ENCODE measurements around the gene SHH. TPM values are rescaled to one million over a fixed set of nuclear protein-coding genes. Genes with fewer than 3 reads are reported as not detected.

The SHH gene
- total and polyA plus RNA-seq, 2 experiments from 2014 or later: not detected

DNA sequence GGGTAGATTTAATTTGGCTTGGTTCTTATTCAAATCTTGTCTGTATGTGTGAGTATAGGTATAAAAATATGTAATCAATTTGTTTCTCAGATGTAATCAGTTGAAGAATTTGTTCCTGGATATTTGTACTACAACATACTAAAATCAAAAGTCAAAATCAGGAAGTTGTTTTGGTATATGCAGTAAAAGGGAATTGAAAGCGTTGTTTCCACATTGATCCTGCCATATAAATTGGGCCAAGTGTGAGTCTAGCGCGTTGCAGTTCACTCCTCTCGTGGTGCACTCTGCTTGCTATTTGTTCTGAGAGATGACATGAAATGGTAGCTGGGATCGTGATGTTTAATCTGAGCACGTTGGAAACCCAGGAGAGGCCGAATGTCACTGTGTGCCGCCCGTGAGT lies 55.9 kb downstream of the SHH start:
- Histone ChIP-seq H2AFZ (no peak overlapping the region), H3K27ac (ENCODE audit: low read depth) (no peak overlapping the region), H3F3A (replicated peaks; ENCODE audit: low read depth) (no peaks in the 10 kb centered on the region), H3K4me3 (no peak overlapping the region), H4K20me1 (replicated peaks; ENCODE audit: insufficient read depth) (peaks cover 40% of the 10 kb centered on the region), H3K36me3 (ENCODE audit: insufficient read depth) (peaks cover 4% of the 10 kb centered on the region; the same call in 1 of the 2 replicates), H3K4me2 (no peak overlapping the region), H3K9me2 (ENCODE audit: insufficient read depth) (no peaks in the 10 kb centered on the region), H3K27me3 (ENCODE audit: insufficient read depth) (no peaks in the 10 kb centered on the region), H3K4me1 (ENCODE audit: insufficient read depth) (peaks cover 12% of the 10 kb centered on the region), H3K79me2 (replicated peaks; ENCODE audit: insufficient read depth) (peaks cover 98% of the 10 kb centered on the region)
- Mint-ChIP-seq H3K4me1 (peaks cover 38% of the 10 kb centered on the region), H3K27me3 (ENCODE audit: insufficient read depth, low read depth, poor library complexity) (no peaks in the 10 kb centered on the region), H3K36me3 (ENCODE audit: low read depth) (peaks cover 36% of the 10 kb centered on the region), H3K27ac (no peak overlapping the region), H3K9me3 (peaks cover 8% of the 10 kb centered on the region; the same call in 2 of the 3 replicates), H3K4me3 (no peak overlapping the region)
- DNase-seq (ENCODE audit: low spot score) (no peak), ATAC-seq (no peak)
- TF ChIP-seq CTCF (conservative IDR thresholded peaks at IDR 0.05; ENCODE audit: low read depth in 2 of 2) (no peak), ZNF331 (CRISPR knock-in tag; IDR thresholded peaks at IDR 0.05; ENCODE audit: low read depth) (no peak), ZNF462 (CRISPR knock-in tag; IDR thresholded peaks at IDR 0.05) (no peak), CREB1 (CRISPR knock-in tag; IDR thresholded peaks at IDR 0.05; ENCODE audit: low read depth) (no peak), ETS1 (IDR thresholded peaks at IDR 0.05) (no peak), JUNB (IDR thresholded peaks at IDR 0.05; ENCODE audit: unreplicated experiment) (no peak), EZH2phosphoT487 (IDR thresholded peaks at IDR 0.05; ENCODE audit: unreplicated experiment) (no peak), NANOG (IDR thresholded peaks at IDR 0.05; ENCODE audit: borderline replicate concordance) (no peak), POLR2AphosphoS5 (IDR thresholded peaks at IDR 0.05; ENCODE audit: low read depth) (no peak), EZH2 (IDR thresholded peaks at IDR 0.05; ENCODE audit: low read depth, unreplicated experiment) (no peak), ZNF114 (CRISPR knock-in tag; IDR thresholded peaks at IDR 0.05) (no peak), STAT1 (IDR thresholded peaks at IDR 0.05; ENCODE audit: unreplicated experiment) (no peak)
- TF ChIP-seq, protein P1, sequence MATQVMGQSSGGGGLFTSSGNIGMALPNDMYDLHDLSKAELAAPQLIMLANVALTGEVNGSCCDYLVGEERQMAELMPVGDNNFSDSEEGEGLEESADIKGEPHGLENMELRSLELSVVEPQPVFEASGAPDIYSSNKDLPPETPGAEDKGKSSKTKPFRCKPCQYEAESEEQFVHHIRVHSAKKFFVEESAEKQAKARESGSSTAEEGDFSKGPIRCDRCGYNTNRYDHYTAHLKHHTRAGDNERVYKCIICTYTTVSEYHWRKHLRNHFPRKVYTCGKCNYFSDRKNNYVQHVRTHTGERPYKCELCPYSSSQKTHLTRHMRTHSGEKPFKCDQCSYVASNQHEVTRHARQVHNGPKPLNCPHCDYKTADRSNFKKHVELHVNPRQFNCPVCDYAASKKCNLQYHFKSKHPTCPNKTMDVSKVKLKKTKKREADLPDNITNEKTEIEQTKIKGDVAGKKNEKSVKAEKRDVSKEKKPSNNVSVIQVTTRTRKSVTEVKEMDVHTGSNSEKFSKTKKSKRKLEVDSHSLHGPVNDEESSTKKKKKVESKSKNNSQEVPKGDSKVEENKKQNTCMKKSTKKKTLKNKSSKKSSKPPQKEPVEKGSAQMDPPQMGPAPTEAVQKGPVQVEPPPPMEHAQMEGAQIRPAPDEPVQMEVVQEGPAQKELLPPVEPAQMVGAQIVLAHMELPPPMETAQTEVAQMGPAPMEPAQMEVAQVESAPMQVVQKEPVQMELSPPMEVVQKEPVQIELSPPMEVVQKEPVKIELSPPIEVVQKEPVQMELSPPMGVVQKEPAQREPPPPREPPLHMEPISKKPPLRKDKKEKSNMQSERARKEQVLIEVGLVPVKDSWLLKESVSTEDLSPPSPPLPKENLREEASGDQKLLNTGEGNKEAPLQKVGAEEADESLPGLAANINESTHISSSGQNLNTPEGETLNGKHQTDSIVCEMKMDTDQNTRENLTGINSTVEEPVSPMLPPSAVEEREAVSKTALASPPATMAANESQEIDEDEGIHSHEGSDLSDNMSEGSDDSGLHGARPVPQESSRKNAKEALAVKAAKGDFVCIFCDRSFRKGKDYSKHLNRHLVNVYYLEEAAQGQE (IDR thresholded peaks at IDR 0.05; ENCODE audit: unreplicated experiment): no peak

All from GM23338 (cell line).